GM19397 (cell line): ENCODE results near the gene ATIC.
"Not testable (repeated sequence)": the region's sequence is repeated elsewhere in the genome, so short reads cannot be mapped to it uniquely, and the experiment has no call there.

Experiments used
- ATAC-seq: cut with Tn5 transposase; IDR thresholded peaks from one replicate; pipeline ENCODE4 v1.9.1; 2021; ENCODE audit warnings: mild to moderate bottlenecking, moderate library complexity; ENCODE audit not compliant: unreplicated experiment

ATIC gene

GRCh38 chr2:215360059-215360458 lies 48.2 kb downstream of the ATIC start:
- ATAC-seq, result not testable (repeated sequence)

GRCh38 chr2:215360596-215360995 lies 48.7 kb downstream of the ATIC start:
- ATAC-seq, result no peak

- ATAC-seq, result no peak
These were observed 49.5 kb downstream of the ATIC start for GRCh38 chr2:215361211-215361875.

- no peak for ATAC-seq
These were observed 50.2 kb downstream of the ATIC start for GRCh38 chr2:215361876-215362561.

- ATAC-seq, result no peak
These were observed 50.7 kb downstream of the ATIC start for GRCh38 chr2:215362562-215362904.

- ATAC-seq, result no peak
These were observed 51.2 kb downstream of the ATIC start for GRCh38 chr2:215363039-215363438.

GRCh38 chr2:215363461-215364156 lies 51.8 kb downstream of the ATIC start:
- ATAC-seq, result no peak

- no peak for ATAC-seq
These were observed 52.6 kb downstream of the ATIC start for GRCh38 chr2:215364157-215365155.

- ATAC-seq, result no peak
These were observed 53.4 kb downstream of the ATIC start for GRCh38 chr2:215365184-215365658.

- ATAC-seq, result no peak
These were observed 54.7 kb downstream of the ATIC start for GRCh38 chr2:215366440-215367032.

- ATAC-seq, result no peak
These were observed 56.0 kb downstream of the ATIC start for GRCh38 chr2:215367662-215368492.

GRCh38 chr2:215368493-215368809 lies 56.6 kb downstream of the ATIC start:
- ATAC-seq, result no peak

GRCh38 chr2:215369181-215369760 lies 57.4 kb downstream of the ATIC start:
- ATAC-seq, result no peak

- ATAC-seq, result no peak
These were observed 58.5 kb downstream of the ATIC start for GRCh38 chr2:215370112-215370965.

- no peak for ATAC-seq
These were observed 60.3 kb downstream of the ATIC start for GRCh38 chr2:215371915-215372897.

- ATAC-seq, result no peak
These were observed 61.2 kb downstream of the ATIC start for GRCh38 chr2:215372968-215373649.

- ATAC-seq, result no peak
These were observed 62.1 kb downstream of the ATIC start for GRCh38 chr2:215374002-215374401.
